RWPE2 (cell line): ENCODE results near the gene RER1.

Source experiments
- ATAC-seq: fragments of 200-7000 bp; cut with Tn5 transposase; 3 replicates; pipeline ENCODE4 v1.9.1; 2021; ENCODE audit warnings: low read depth
- DNase-seq: peaks from one replicate; pipeline ENCODE4 v3.0.0-alpha.2; 2020; ENCODE audit warnings: low spot score
- H3K27ac ChIP-seq: fragments of 450-650 bp; 2 replicates; pipeline ENCODE4 v1.5.1; 2017; ENCODE audit warnings: mild to moderate bottlenecking; ENCODE audit not compliant: poor library complexity, severe bottlenecking
- H3K27me3 ChIP-seq: fragments of 250-450 bp; sonication (Bioruptor Pico); 2 replicates; pipeline ENCODE4 v1.5.1; 2021; ENCODE audit warnings: mild to moderate bottlenecking, moderate library complexity; ENCODE audit not compliant: insufficient read depth, poor library complexity, severe bottlenecking
- H3K36me3 ChIP-seq: fragments of 250-450 bp; sonication (Bioruptor Pico); 2 replicates; pipeline ENCODE4 v1.5.1; 2020; ENCODE audit warnings: low read depth, mild to moderate bottlenecking, moderate library complexity
- H3K4me1 ChIP-seq: fragments of 250-450 bp; sonication (Bioruptor Pico); 2 replicates; pipeline ENCODE4 v1.5.1; 2021; ENCODE audit warnings: mild to moderate bottlenecking, moderate library complexity; ENCODE audit not compliant: insufficient read depth, poor library complexity, severe bottlenecking
- H3K4me3 ChIP-seq: fragments of 250-450 bp; sonication (Bioruptor Pico); 2 replicates; pipeline ENCODE4 v1.5.1; 2021; ENCODE audit warnings: mild to moderate bottlenecking, moderate library complexity; ENCODE audit not compliant: severe bottlenecking
- H3K9me3 ChIP-seq: fragments of 250-450 bp; sonication (Bioruptor Pico); 2 replicates; pipeline ENCODE4 v1.5.1; 2021; ENCODE audit warnings: mild to moderate bottlenecking, moderate library complexity; ENCODE audit not compliant: severe bottlenecking
- TF ChIP-seq, protein P1 (sequence below): fragments of 450-650 bp; IDR thresholded peaks from one replicate; pipeline ENCODE4 v1.5.1; 2017; ENCODE audit warnings: mild to moderate bottlenecking, moderate library complexity; ENCODE audit not compliant: poor library complexity, severe bottlenecking

RER1 gene

DNA sequence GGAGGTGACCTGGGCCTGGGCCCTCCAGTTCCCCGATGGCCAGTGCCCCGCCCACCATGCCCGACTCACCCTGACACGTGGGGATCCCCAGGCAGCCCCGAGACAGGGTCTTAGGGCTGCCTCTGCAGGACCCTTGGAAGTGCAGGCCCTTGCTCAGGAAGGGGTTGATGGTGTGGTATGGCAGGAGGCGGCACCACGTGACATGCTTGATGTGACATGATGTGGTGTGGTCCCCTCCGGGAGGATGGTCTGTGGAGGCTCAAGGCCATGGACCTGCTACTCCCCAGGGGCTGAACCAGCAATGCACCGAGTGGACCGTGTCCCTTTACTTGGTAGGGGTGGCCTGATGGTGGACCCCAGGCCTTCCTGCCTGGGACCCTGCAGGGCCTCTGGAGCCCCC lies 62.6 kb downstream of the RER1 start:
- no peaks in the 10 kb centered on the region for H3K27me3 ChIP-seq
- no peak overlapping the region for H3K4me3 ChIP-seq
- H3K27ac ChIP-seq, result peak overlapping the region; percentile 99
- ATAC-seq, result no peak
- no peak for DNase-seq
- H3K36me3 ChIP-seq, result no peaks in the 10 kb centered on the region
- TF ChIP-seq, protein P1, sequence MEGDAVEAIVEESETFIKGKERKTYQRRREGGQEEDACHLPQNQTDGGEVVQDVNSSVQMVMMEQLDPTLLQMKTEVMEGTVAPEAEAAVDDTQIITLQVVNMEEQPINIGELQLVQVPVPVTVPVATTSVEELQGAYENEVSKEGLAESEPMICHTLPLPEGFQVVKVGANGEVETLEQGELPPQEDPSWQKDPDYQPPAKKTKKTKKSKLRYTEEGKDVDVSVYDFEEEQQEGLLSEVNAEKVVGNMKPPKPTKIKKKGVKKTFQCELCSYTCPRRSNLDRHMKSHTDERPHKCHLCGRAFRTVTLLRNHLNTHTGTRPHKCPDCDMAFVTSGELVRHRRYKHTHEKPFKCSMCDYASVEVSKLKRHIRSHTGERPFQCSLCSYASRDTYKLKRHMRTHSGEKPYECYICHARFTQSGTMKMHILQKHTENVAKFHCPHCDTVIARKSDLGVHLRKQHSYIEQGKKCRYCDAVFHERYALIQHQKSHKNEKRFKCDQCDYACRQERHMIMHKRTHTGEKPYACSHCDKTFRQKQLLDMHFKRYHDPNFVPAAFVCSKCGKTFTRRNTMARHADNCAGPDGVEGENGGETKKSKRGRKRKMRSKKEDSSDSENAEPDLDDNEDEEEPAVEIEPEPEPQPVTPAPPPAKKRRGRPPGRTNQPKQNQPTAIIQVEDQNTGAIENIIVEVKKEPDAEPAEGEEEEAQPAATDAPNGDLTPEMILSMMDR, result no peak
- H3K9me3 ChIP-seq, result no peaks in the 10 kb centered on the region
- H3K4me1 ChIP-seq, result peaks cover 37% of the 10 kb centered on the region
